CD4-positive, alpha-beta T cell treated with Interleukin-21 for 1 hour (primary cell): ENCODE results near the gene FERD3L.

Source experiments
- DNase-seq: peaks from one replicate; pipeline ENCODE4 v3.0.0-alpha.2; 2020

The FERD3L gene

GRCh38 chr7:19116121-19117090 is 28.8 kb downstream of the FERD3L start:
- no peak for DNase-seq

DNA sequence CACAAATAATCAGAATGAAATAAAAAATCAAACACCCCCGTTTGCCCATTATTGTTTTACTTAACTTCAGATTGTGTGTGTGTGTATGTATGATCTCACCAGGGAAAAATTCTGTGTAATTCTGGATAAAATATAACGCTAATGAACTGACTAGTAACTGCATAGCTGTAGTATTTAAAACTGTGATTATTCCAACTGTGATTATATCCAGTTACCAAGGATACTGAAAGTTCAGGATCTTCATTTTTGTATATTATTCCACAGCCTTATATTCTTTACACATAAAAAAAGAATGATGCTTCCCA is 30.7 kb downstream of the FERD3L start:
- DNase-seq = no peak

- DNase-seq = no peak
Observed at GRCh38 chr7:19113855-19114550, 31.2 kb downstream of the FERD3L start.

DNA sequence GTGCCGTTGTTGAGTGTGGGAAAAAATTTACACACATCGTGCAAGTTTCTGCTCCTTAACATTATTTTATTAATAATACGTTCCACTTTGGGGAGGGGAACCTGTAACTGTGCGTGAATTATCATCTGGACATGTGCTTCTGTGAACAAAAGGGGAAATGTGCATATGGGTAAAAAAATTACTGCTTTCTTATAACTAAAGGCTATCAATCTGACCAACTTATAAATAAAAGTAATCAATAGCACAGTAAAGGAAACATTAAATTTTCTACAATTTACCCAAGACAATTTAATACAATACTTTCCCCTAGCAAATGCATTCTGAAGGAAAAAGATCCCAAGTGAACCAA is 32.2 kb downstream of the FERD3L start:
- DNase-seq = no peak

DNA sequence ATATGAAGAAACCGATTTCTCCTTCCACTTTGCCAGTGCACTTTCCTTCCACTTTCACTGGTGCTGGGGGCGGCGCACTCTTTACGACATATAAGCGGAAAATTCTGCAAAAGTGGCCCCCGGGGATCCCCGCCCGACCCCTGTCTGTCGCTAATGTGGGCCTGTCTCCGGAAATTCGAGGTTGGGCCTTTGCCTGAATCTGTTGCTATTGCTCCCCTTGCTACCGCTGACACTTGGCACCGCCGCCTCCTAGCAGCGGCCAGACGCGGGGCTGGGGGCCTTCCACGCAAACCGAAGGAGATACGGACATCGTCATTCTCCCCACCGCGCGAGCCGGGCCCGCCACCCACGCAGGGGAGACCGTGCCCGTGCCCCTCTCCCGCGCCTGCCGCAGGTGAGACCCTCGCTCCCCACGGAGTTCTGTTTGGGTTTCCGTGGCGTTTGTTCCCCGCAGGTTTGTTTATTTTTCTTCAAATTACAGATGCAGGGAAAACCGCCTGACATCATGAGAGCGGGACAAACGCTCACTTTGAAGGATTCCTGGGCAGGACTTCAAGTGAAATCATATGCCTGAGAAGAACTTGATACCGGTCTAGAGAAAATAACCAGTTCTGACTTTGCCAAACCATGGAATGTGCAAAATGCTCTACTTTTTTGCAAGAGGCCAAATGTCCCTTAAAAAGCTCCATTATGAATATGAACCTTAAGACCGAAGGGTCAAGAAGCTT is 32.8 kb downstream of the FERD3L start:
- no peak for DNase-seq

DNA sequence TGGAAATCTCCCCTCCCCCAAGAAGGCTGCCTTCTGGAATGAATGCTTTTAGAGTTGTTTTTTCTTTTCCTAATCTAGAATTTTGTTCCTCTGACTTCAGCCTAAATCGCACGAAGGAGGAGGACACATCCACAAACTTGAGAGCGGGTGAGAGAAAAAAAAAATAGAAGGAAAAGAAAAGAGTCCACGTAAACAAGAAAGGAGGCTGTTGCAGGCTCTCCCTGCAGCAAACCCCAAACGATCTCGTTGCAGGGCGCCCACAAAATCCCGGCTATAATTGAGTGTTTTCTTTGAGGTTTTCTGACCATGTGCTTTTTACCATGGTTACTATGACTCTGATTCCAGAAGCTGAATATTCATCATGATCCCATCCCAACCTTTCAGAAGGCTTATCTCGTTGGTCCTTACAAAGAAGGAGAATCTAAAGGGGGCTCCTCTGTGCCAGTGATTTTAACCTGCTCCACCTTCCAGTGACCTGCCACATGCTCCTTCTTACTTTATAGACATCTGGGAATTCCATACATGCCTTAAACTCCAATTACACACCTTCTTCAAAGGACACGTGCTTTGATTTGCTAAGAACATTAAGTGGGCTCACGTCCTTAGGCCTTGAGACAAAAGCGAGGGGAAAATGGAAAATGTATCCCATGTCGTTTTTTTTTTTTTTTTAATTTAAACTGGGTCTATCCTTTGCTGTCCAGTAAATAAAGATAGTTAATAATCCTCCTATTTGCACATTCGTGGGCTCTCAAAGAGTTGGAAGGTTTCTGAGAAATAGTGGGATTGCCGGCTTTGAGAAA is 33.5 kb downstream of the FERD3L start:
- no peak for DNase-seq

- no peak for DNase-seq
Observed at GRCh38 chr7:19110776-19111175, 34.4 kb downstream of the FERD3L start.

DNA sequence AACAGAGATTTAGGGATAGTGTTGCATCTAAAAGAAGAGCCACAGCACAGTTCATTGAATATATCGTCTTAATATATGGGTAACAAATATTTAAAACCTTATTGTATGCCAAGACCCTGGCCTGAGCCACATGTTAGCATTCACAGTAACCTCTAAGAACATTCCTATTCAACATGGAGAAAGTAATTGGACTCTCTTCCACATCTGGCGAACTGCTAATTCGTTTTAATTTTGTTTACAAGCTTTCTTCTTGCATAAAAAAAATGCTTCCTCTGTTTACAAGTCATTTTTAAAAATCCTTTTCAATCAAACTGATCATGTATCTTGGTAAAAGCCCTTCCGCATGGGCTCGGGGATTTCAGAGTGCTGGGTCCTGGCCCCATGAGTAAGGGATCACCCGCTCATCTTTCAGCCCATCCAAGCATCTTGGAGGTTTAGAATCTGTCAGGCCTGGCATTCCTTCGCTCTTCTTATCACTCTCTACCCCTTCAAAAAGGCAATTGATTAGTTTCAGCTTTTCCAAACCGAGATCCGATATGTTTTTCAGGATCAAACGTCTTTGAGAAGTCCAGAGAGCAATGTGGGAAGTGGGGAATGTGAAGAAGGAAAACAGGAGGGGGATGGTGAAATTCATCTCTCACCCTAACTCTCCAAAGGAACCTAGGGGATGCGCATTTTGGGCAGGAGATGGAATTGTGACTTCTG is 35.0 kb downstream of the FERD3L start:
- DNase-seq = no peak

DNA sequence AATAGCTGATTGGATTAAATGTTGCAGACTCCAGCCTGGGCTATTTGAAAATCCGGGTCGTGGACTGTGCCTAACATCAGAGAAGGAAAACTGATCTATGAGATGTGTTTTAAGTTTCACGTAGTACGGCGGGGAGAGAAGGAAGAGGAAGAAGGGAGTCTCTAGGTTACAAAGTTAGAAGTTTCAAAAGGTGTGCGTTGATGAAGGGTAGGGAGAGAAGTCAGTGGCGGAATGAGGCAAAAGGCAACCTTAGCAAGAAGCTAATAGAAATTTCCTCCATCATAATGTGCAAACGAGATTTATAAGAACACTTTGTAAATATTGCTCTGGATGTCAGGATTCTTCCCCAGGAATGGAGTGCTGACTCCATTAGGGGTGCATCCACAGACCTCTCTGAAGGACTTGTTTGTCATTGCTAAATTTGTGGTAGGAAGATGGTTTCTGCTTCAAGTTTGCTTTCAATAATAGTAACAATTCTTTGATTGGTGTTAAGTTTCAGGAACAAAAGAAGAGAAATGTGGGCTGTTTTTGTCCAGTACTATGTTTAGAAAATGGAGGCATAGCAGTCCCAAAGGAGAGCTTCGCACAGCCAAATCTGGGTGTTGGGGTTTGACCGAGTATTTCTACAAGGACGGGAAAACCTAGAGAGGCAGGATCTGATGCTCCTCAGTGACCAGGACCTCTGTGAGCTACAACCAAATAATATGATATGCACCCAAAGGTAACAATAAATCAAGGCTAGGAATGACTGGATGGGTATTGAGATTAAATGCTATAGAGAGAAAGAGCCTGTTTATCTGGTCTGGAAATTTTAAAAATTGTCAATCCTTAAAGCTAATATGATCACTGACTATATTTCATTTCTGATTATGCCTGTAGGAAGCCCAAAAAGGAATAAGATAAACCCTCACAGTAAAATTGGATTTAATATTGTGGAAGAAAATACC is 35.9 kb downstream of the FERD3L start:
- DNase-seq = no peak

GRCh38 chr7:19107356-19108146 is 37.7 kb downstream of the FERD3L start:
- no peak for DNase-seq

DNA sequence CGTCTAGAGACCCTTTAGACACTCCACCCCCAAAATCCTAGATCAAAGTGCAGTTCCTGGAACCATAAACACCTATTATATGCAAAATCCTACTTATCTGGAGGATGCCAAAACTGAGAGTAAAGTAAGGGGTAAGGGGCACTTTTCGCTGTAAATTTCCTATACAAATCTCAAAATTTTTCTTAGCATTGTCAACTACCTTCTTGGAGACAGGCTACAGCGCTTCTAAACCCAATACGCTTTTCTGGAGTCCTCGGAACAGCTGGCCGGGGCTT is 38.2 kb downstream of the FERD3L start:
- no peak for DNase-seq

DNA sequence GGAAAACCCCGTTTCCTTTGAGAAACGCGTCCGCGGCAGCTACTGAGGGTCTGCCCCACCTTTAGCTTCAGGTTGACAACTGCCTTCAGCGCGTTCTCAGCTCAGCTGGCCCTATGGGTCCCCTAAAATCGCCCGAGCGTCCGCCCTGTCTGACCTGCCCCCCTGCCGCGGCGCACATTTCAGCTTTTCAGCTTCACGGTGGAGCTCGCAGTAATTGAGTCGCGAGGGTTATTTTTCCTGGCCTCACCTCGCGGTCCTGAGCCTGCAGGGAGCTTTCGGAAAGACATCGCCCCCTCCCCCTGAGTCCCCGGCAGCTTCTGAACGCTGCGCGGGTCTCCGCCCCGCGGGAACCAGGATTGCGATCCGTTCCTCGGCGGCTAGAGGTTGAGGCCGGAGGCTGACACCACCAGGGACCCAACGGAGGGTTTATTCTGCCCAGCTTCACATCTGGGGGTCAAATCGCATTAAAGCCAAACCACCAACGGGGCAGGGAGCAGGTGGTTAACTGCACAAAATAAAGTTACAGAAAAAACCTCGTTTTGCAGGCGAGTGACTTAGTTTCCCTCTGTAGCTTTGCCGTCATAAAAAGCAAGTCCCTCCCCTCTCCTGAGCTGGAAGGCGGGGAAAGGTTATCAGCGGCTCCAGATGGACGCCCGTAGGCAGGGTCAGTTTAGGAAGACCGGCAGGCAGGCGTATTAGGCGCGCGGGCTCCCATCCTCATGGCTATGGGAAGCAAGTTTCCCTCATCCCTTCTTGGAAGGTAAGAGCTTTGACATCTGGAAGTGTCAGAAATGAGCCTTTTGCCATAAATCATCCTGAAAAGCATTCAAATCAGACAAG is 38.8 kb downstream of the FERD3L start:
- no peak for DNase-seq

DNA sequence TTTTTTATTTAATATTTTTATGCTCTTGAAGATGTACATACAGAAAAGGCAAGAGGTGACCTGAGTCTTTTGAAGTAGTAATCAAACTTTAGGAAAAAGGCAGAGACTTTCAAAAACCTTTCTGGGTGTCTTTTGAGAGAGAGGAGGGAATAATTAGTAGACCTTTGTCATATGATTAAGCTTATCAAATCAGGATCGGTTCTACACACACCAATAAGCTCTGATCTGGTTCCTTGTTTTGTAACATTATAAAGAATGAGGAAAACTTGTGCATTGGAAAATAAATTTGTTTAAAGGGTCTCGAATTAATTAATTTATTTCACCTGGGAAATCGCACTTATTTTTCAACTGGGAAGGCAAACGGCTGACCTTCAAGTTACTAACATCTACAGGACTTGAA is 39.7 kb downstream of the FERD3L start:
- DNase-seq = no peak

DNA sequence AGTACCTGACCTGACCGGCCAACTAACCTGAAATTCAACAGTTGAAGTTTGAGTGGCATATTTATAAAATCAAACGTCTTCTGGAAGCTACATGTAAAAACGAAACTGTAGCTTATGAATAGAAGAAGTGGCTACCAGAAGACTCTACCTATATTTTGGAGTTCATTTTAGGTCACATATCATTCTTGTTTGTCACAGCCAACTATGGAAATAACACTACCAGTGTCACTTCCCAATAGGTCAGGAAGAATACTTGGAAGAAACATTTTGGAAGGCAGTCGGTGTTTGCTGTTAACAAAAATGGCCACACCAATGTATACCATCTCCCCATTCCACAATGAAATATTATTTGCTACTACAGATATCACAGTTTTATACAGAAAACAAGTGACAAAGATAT is 40.4 kb downstream of the FERD3L start:
- no peak for DNase-seq

GRCh38 chr7:19102884-19103283 is 42.3 kb downstream of the FERD3L start:
- no peak for DNase-seq

DNA sequence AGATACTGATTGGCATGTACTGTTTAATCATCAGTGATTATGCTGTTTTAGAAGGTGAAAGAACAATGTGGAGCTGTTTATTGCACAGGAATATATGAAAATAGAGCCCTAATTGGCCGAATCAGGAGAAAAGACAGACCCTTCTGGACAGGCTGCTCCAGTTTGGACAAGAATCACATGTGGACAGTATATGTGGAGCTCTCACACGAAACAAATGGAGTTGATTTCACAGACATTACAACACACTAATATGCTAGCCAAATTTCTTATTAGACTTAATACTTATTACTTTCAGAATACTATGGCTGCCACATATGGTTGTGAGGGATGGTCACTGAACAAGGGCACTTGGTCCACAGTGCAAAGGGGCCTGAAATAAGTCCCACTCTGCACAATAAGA is 43.3 kb downstream of the FERD3L start:
- no peak for DNase-seq

DNA sequence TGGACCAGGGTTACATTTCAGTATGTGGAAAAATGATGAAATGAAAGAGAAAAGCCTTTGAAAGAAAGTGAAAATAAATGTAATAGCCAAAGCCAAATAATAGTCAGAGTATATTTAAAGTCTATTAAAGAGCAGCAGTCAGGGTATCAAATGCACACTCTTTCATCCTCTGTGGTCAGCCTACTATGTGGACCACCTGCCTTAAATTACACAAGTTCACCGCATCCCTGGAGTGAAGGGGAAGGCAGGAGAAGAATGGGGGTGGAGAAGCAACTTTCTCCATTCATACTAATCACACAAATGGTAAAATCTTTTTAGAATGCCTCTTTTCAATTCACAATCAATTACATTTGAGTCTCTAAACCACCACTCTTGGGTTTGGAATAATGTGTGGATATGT is 43.7 kb downstream of the FERD3L start:
- no peak for DNase-seq

- DNase-seq = no peak
Observed at GRCh38 chr7:19099924-19100323, 45.3 kb downstream of the FERD3L start.

- DNase-seq = no peak
Observed at GRCh38 chr7:19099194-19099593, 46.0 kb downstream of the FERD3L start.

DNA sequence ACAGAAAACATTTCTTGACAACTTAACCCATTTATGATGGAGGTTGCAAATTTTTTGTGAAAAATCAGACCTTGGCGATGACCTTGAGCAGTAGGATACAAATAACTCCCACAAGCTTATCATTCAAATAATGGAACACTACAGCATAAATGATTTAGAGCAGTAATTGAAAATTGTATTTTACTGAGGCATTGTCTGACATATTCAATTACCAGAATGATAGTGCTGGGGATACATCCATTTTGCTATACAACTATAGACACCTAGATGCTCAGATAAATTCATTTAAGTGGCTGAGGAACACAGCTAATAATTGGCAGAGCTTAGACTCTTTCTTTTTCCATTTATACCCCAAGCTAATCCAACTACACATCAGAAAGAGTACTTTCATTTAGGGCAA is 46.7 kb downstream of the FERD3L start:
- no peak for DNase-seq
